ENCODE results near the gene ASIC4. TPM values are rescaled to one million over a fixed set of nuclear protein-coding genes. Genes with fewer than 3 reads are reported as not detected.

ASIC4 gene
- total RNA-seq, 1 experiment from 2014 or later = 2.1 TPM

DNA sequence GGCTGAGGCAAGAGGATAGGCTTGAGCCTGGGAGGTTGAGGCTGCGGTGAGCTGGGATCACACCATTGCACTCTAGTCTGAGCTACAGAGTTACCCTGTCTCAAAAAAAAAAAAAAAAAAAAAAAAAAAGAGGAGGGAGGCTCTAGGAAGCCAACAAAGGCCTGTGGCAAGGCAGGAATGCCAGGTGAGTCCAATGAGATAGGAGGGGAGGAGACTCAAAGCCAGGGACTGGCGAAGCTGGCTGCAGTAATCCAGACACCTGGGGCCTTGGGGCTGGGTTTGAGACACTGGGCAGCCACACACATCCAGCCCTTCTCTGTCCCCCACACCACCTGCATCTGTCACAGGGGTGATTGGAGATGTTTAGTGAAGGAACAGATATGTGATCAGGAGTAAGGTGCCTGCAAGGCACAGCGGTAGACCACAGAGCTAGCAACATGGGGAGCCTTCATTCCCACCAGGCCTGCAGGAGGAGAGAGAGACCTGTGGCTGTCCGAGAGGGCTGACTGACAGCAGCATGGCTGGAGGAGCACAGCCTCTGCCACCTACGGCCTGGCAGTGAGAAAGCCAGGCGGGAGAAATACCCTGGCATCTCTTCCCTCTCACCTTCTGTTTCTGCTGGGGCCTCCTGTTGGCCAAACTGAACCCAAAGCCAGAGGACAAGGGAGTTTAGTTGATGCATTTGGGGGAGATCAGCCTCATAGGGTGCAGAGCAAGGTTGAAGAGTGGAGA is 19.8 kb downstream of the ASIC4 start:
- intact Hi-C loops (cut with micrococcal nuclease) = loop anchor here (10.0 kb wide), 1 partner anchor 359 kb away; the partner anchor contains the start of genes CNPPD1, RETREG2 and SLC23A3
- DNase-seq (ENCODE audit: low read depth, low spot score) (no peak), ATAC-seq (no peak)
- Histone ChIP-seq H3K27me3 (ENCODE audit: insufficient read depth, low read length) (no peaks in the 10 kb centered on the region), H2AFZ (ENCODE audit: low read depth, low read length, poor library complexity, severe bottlenecking) (no peak overlapping the region), H3K27ac (ENCODE audit: low read depth, low read length) (no peak overlapping the region), H4K20me1 (ENCODE audit: insufficient read depth) (no peaks in the 10 kb centered on the region), H3K36me3 (ENCODE audit: control insufficient read depth in 1 of 2, insufficient read depth in 2 of 2, low read length in 2 of 2) (peaks cover 0 to 3% of the 10 kb centered on the region in 2 experiments; a peak in 1 of 4 replicates), H3K4me2 (ENCODE audit: low read length) (no peak overlapping the region), H3K4me3 (replicated peaks in 1 of 2; ENCODE audit: low read depth in 1 of 2, low read length in 2 of 2) (no peak overlapping the region), H3K9me2 (ENCODE audit: insufficient read depth) (no peaks in the 10 kb centered on the region), H3K4me1 (ENCODE audit: control insufficient read depth in 1 of 2, insufficient read depth in 2 of 2, low read length in 2 of 2) (peaks cover 28 to 55% of the 10 kb centered on the region in 2 experiments), H3K9me3 (ENCODE audit: control insufficient read depth in 1 of 2, insufficient read depth in 1 of 2, low read depth in 1 of 2, low read length in 2 of 2) (no peaks in the 10 kb centered on the region), H3K79me2 (ENCODE audit: insufficient read depth, low read length) (peaks cover 8% of the 10 kb centered on the region; the same call in 1 of the 2 replicates), H3K9ac (ENCODE audit: low read length) (no peak overlapping the region)
- ChIA-PET RAD21 (ENCODE audit: low non-redundant PET in 1 of 2, low total read pairs in 2 of 2, uncharacterized antibody in 2 of 2, unreplicated experiment in 2 of 2) (no interaction called here), CTCF (interaction anchor here (0.6 to 1.4 kb wide), 2 partner anchors 10 to 58 kb away, joined by 3 read pairs; partner anchors contain the start of genes CHPF and TMEM198), POLR2A (no interaction called here)
- TF ChIP-seq POLR2AphosphoS5 (IDR thresholded peaks at IDR 0.05; ENCODE audit: low read depth, low read length) (no peak), EZH2phosphoT487 (IDR thresholded peaks at IDR 0.05; ENCODE audit: borderline replicate concordance) (no peak), ZFX (IDR thresholded peaks at IDR 0.05) (no peak), JUND (IDR thresholded peaks at IDR 0.05) (no peak), FOSL1 (IDR thresholded peaks at IDR 0.05; ENCODE audit: low read depth) (no peak), ZNF274 (IDR thresholded peaks at IDR 0.05; ENCODE audit: low read depth, low read length) (no peak), SP1 (IDR thresholded peaks at IDR 0.05; ENCODE audit: low read depth) (no peak)
- TF ChIP-seq, protein P1, sequence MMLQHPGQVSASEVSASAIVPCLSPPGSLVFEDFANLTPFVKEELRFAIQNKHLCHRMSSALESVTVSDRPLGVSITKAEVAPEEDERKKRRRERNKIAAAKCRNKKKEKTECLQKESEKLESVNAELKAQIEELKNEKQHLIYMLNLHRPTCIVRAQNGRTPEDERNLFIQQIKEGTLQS (IDR thresholded peaks at IDR 0.05) = no peak
- TF ChIP-seq, protein P2, sequence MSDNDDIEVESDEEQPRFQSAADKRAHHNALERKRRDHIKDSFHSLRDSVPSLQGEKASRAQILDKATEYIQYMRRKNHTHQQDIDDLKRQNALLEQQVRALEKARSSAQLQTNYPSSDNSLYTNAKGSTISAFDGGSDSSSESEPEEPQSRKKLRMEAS (IDR thresholded peaks at IDR 0.05) = no peak
- no TSS peak for BruUV-seq (replicated peaks)
